Osteoblast (primary cell): Measurements from ENCODE around the gene STX1A. TPM values are rescaled to one million over a fixed set of nuclear protein-coding genes. Genes with fewer than 3 reads are reported as not detected.
A peak's percentile ranks its signal among the peaks of the same experiment; 100 is the strongest.
"Not testable (repeated sequence)": the region's sequence is repeated elsewhere in the genome, so short reads cannot be mapped to it uniquely, and the experiment has no call there.

ENCODE experiments used
- DNase-seq: peaks from one replicate; pipeline ENCODE4 v3.0.0; 2011; ENCODE audit warnings: low spot score, mixed read lengths; ENCODE audit not compliant: insufficient read length; ENCODE audit errors: missing footprints
- H2AFZ ChIP-seq: 2 replicates; pipeline ENCODE4 v1.6.0; 2011; ENCODE audit warnings: mild to moderate bottlenecking, low read length
- H3K27ac ChIP-seq: 2 replicates; pipeline ENCODE4 v1.5.1; 2011; ENCODE audit warnings: mild to moderate bottlenecking, low read depth, low read length, moderate library complexity
- H3K27me3 ChIP-seq: 2 replicates; pipeline ENCODE4 v1.6.0; 2012; ENCODE audit warnings: mild to moderate bottlenecking, control low read depth, inconsistent platforms, low read length, moderate library complexity; ENCODE audit not compliant: insufficient read depth
- H3K36me3 ChIP-seq: 2 replicates; pipeline ENCODE4 v1.5.1; 2011; ENCODE audit warnings: mild to moderate bottlenecking, low read length, control low read depth, moderate library complexity; ENCODE audit not compliant: insufficient read depth
- H3K4me1 ChIP-seq: 2 replicates; pipeline ENCODE4 v1.5.1; 2011; ENCODE audit warnings: mild to moderate bottlenecking, low read length, control low read depth, moderate library complexity; ENCODE audit not compliant: insufficient read depth
- H3K4me2 ChIP-seq: 2 replicates; pipeline ENCODE4 v1.6.0; 2011; ENCODE audit warnings: mild to moderate bottlenecking, low read length; ENCODE audit not compliant: insufficient read depth
- H3K4me3 ChIP-seq: fragments of 200-600 bp; sonication (generic); 3 replicates; pipeline ENCODE4 v1.5.1; 2012; ENCODE audit warnings: mild to moderate bottlenecking, low read length, inconsistent platforms; ENCODE audit not compliant: insufficient read depth
- H3K79me2 ChIP-seq: 2 replicates; pipeline ENCODE4 v1.6.0; 2012; ENCODE audit warnings: mild to moderate bottlenecking, low read length, control low read depth, inconsistent platforms; ENCODE audit not compliant: insufficient read depth
- H3K9me3 ChIP-seq: 2 replicates; pipeline ENCODE4 v1.5.1; 2011; ENCODE audit warnings: low read depth, low read length, control low read depth
- H4K20me1 ChIP-seq: 2 replicates; pipeline ENCODE4 v1.6.0; 2012; ENCODE audit warnings: mild to moderate bottlenecking, low read length, control low read depth; ENCODE audit not compliant: insufficient read depth
- total RNA-seq: library from RNA; depleted of rRNA; stranded (reverse); fragments of >200 nt; gene quantifications from 2 replicates; pipeline ENCODE4 v1.2.3, GENCODE V29; 2012
- TF ChIP-seq, protein P1 (sequence below): IDR thresholded peaks from 2 replicates; pipeline ENCODE4 v1.5.1; 2011; ENCODE audit warnings: mild to moderate bottlenecking, low read depth, low read length, moderate library complexity; ENCODE audit errors: extremely low read depth

Gene STX1A
- total RNA-seq, 1 donor = 17.4 TPM

DNA sequence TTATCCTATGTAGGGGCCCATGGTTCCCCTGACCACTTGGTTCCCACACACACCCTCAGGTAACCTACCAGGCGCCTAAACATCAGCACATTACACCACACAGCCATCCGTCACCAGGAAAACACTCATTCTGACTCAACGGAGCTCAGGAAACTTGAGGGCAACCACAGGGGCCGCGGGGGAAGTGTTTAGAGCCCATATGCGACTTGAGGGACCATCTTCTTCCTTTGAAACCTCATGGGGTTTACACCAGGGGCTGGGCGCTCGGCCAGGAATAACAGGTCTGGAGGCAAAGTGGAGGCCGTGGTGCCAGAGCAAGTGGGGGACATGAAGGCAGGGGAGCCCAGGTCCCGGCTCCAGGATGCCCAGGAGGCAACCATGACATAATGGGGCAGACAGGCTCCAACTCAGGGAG lies 1.5 kb downstream of the STX1A start:
- H3K36me3 ChIP-seq = peaks cover 6% of the 10 kb centered on the region
- peaks cover 42% of the 10 kb centered on the region for H4K20me1 ChIP-seq
- H3K27me3 ChIP-seq = no peaks in the 10 kb centered on the region
- H3K79me2 ChIP-seq = peaks cover 59% of the 10 kb centered on the region
- peak overlapping the region; percentile 95 for H3K27ac ChIP-seq
- H3K4me2 ChIP-seq = peak overlapping the region; percentile 82
- H3K4me3 ChIP-seq = peak overlapping the region; percentile 95
- no peak overlapping the region for H2AFZ ChIP-seq
- TF ChIP-seq, protein P1, sequence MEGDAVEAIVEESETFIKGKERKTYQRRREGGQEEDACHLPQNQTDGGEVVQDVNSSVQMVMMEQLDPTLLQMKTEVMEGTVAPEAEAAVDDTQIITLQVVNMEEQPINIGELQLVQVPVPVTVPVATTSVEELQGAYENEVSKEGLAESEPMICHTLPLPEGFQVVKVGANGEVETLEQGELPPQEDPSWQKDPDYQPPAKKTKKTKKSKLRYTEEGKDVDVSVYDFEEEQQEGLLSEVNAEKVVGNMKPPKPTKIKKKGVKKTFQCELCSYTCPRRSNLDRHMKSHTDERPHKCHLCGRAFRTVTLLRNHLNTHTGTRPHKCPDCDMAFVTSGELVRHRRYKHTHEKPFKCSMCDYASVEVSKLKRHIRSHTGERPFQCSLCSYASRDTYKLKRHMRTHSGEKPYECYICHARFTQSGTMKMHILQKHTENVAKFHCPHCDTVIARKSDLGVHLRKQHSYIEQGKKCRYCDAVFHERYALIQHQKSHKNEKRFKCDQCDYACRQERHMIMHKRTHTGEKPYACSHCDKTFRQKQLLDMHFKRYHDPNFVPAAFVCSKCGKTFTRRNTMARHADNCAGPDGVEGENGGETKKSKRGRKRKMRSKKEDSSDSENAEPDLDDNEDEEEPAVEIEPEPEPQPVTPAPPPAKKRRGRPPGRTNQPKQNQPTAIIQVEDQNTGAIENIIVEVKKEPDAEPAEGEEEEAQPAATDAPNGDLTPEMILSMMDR = no peak
- peak; percentile 97 for DNase-seq
- peaks cover 33% of the 10 kb centered on the region for H3K4me1 ChIP-seq
- H3K9me3 ChIP-seq = no peaks in the 10 kb centered on the region

DNA sequence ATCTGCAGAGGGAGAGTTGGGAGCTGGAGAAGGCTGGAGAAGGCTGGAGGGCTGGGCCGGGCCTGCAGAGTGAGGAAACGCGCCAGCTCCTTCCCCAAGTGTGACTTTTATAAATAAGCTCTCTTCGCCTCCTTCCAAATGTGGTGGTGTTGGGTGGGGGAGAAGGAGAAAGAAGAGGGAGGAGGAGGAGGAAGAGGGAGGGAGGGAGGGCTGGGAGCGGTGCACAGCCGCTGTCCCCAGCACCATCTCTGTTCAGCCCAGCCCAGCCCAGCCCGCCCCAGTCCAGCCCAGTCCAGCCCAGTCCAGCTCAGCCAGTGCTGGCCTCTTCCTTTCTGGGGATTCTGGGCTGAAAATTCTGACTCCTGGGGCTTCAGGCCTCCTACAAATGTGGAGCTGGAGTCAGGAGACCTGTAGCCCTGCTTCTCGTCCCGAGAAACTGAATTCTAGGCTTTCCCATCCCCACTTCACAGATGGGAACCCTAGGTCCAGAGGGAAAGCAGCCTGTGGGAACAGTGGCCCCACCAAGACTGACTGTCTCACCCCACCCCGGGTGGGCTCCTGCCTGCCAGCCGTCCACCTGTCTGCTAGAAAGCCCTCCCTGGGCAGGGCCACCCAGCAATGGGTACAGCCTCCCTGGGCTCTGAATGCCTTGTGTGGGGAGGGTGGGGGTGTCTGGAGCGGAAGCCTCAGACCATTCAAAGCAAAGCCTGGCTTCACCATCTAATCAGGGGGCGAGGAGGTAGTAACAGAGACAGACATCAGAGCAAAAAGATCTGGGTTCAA lies 2.3 kb downstream of the STX1A start:
- H3K4me3 ChIP-seq = peak overlapping the region; percentile 95

DNA sequence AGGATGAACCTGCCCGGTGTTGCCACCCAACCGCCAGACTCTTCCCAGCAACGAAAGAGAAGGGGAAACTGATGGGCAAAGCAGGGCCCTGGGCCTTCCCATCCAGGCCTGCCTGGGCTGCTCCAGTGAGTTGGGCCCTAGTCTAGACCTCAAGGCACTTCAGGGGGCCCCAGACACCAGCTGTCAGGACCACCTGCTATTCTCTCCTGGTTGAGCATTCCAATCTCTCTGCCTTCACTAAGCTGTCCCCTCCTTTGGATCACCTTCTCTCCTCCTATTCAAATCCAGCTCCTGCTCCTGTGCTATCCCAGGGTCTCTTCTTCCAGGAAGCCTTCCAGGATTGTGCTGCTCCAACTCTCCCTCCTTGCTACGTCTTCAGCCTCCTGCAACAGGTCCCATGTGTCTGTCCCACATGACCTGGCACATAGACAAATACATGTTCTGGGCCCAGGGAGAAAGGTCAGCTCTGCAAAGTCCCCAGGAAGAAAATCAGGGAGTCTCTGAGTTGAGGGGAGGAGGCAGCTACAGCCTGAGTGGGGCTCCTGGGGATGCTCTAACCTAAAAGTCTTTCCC lies 3.1 kb downstream of the STX1A start:
- Histone ChIP-seq H3K79me2 (peaks cover 75% of the 10 kb centered on the region), H3K4me1 (peaks cover 33% of the 10 kb centered on the region), H3K27ac (peak overlapping the region; percentile 64), H3K36me3 (peaks cover 16% of the 10 kb centered on the region), H3K9me3 (no peaks in the 10 kb centered on the region), H4K20me1 (peaks cover 58% of the 10 kb centered on the region), H3K27me3 (no peaks in the 10 kb centered on the region), H2AFZ (no peak overlapping the region), H3K4me2 (peak overlapping the region; percentile 34), H3K4me3 (no peak overlapping the region)
- peak; percentile 59 for DNase-seq
- TF ChIP-seq, protein P1 = no peak

More for the DNA sequence above, 2.3 kb downstream of the STX1A start:
- H3K36me3 ChIP-seq = peaks cover 12% of the 10 kb centered on the region
- peaks cover 67% of the 10 kb centered on the region for H3K79me2 ChIP-seq
- DNase-seq = peak; percentile 80
- H2AFZ ChIP-seq = no peak overlapping the region
- peaks cover 50% of the 10 kb centered on the region for H4K20me1 ChIP-seq
- TF ChIP-seq, protein P1 = no peak
- peaks cover 33% of the 10 kb centered on the region for H3K4me1 ChIP-seq
- H3K9me3 ChIP-seq = no peaks in the 10 kb centered on the region
- H3K27me3 ChIP-seq = no peaks in the 10 kb centered on the region
- peak overlapping the region; percentile 82 for H3K4me2 ChIP-seq
- H3K27ac ChIP-seq = peak overlapping the region; percentile 95

DNA sequence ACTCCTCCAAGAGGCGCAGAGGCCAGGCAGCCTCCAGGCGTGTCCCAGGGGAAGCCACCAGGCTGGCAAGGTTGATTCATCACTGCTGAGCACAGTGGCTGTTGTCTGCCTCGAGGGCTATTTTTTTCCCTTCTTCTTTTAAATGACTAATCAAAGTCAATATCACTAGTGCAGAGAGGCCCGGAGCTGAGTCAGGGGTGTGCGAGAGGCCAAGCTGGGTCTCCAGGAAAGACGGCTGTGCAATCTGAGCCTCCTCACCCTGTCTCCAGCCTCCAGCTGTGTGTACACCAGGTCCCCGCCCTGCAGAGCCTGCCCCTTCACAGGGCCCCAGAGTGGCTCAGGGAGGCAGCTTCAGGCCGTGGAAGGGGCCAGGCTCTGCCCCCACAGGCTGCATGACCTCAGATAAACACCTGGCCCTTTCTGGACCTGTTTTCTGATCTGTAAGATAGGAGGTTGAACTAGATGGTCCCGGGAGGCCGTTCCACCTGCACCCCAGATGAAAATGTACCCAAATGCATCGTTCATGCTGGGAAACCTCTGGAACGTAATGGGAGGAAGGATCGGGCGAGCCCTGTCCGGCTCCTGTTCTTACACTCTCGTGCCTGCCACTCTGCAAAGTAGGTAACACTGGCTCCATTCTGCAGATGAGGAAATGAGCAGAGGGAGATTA lies 3.7 kb downstream of the STX1A start:
- no peaks in the 10 kb centered on the region for H3K27me3 ChIP-seq
- H3K79me2 ChIP-seq = peaks cover 82% of the 10 kb centered on the region
- H2AFZ ChIP-seq = no peak overlapping the region
- peak; percentile 99 for DNase-seq
- peak overlapping the region; percentile 68 for H3K27ac ChIP-seq
- H3K9me3 ChIP-seq = no peaks in the 10 kb centered on the region
- peak overlapping the region; percentile 4 for H3K4me3 ChIP-seq
- peaks cover 33% of the 10 kb centered on the region for H3K4me1 ChIP-seq
- H4K20me1 ChIP-seq = peaks cover 61% of the 10 kb centered on the region
- TF ChIP-seq, protein P1 = no peak
- H3K4me2 ChIP-seq = peak overlapping the region; percentile 65
- peaks cover 16% of the 10 kb centered on the region for H3K36me3 ChIP-seq

DNA sequence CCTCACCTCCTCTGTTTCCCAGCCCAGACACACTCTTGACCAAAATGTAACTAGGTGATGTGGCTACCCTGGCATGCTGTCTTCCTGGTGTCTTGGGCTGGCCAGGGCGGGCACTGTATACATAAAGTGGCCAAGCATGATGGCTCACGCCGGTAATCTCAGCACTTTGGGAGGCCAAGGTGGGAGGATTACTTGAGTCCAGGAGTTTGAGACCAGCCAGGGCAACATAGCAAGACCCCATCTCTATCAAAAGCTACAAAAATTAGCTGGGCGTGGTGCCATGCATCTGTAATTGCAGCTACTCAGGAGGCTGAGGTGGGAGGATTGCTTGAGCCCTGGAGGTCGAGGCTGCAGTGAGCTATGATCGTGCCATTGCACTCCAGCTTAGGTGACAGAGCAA lies 6.2 kb downstream of the STX1A start:
- Histone ChIP-seq H3K79me2 (peaks cover 95% of the 10 kb centered on the region), H3K4me1 (peaks cover 30% of the 10 kb centered on the region), H4K20me1 (peaks cover 80% of the 10 kb centered on the region), H3K36me3 (peaks cover 21% of the 10 kb centered on the region)
- DNase-seq = peak; percentile 38
- H3K27ac ChIP-seq, H2AFZ ChIP-seq, H3K4me2 ChIP-seq, H3K27me3 ChIP-seq, H3K9me3 ChIP-seq, H3K4me3 ChIP-seq: not testable (repeated sequence)
